ENCODE results near the gene PTPRZ1. TPM values are rescaled to one million over a fixed set of nuclear protein-coding genes. Genes with fewer than 3 reads are reported as not detected.

PTPRZ1 gene
- total and polyA plus RNA-seq, 10 of the 15 experiments (the other 5 are each of a cell fraction or from before 2014, with no cell fraction given), result 0.05 to 0.21 (median 0.11) TPM; not detected in 7

- SMC1A ChIA-PET (ENCODE audit: uncharacterized antibody, unreplicated experiment), result no interaction called here
- H3K9me3 ChIP-seq (replicated peaks; ENCODE audit: control insufficient read depth, insufficient read depth, low read length), result no peaks in the 10 kb centered on the region
- POLR2A ChIA-PET, result interaction anchor here (0.6 kb wide), 1 partner anchor 42 kb away, joined by 3 read pairs; no protein-coding TSS in a partner anchor
- no peaks in the 10 kb centered on the region for H3K36me3 ChIP-seq (ENCODE audit: control insufficient read depth in 2 of 2, insufficient read depth in 2 of 2, low read length in 1 of 2)
- H3K27ac ChIP-seq (ENCODE audit: control insufficient read depth, insufficient read depth), result no peak overlapping the region
- intact Hi-C loops (cut with micrococcal nuclease; ENCODE audit: unreplicated experiment), result no loop called here
- RAD21 ChIA-PET (ENCODE audit: unreplicated experiment), result no interaction called here
- TF ChIP-seq YY1 (IDR thresholded peaks at IDR 0.05; ENCODE audit: low read depth, low read length) (no peak), POU2F2 (IDR thresholded peaks at IDR 0.05; ENCODE audit: borderline replicate concordance, low read depth, low read length) (no peak), JUND (IDR thresholded peaks at IDR 0.05; ENCODE audit: low read depth, low read length) (no peak), GATAD2B (conservative IDR thresholded peaks at IDR 0.05; ENCODE audit: low read depth) (no peak), NFXL1 (IDR thresholded peaks at IDR 0.05; ENCODE audit: borderline replicate concordance) (no peak), STAT1 (conservative IDR thresholded peaks at IDR 0.05) (no peak), USF2 (IDR thresholded peaks at IDR 0.05; ENCODE audit: borderline replicate concordance, low read depth, low read length) (no peak), ASH2L (IDR thresholded peaks at IDR 0.05; ENCODE audit: borderline replicate concordance, low read depth) (no peak), BCL3 (IDR thresholded peaks at IDR 0.05; ENCODE audit: borderline replicate concordance, insufficient read depth, low read depth, low read length, poor library complexity, severe bottlenecking) (no peak), RUNX3 (IDR thresholded peaks at IDR 0.05; ENCODE audit: low read length) (no peak), POLR2AphosphoS2 (IDR thresholded peaks at IDR 0.05; ENCODE audit: low read depth, low read length) (no peak), TCF12 (IDR thresholded peaks at IDR 0.05; ENCODE audit: low read depth, low read length) (no peak), PRDM15 (CRISPR knock-in tag; IDR thresholded peaks at IDR 0.05) (no peak), PKNOX1 (IDR thresholded peaks at IDR 0.05) (no peak)
- in situ Hi-C loops (cut with MboI), result no loop called here
- no peaks in the 10 kb centered on the region for H3K4me1 ChIP-seq (ENCODE audit: control insufficient read depth, insufficient read depth, low read length)
- H4K20me1 ChIP-seq (ENCODE audit: control insufficient read depth, insufficient read depth), result no peaks in the 10 kb centered on the region
- no peaks in the 10 kb centered on the region for H3K27me3 ChIP-seq (replicated peaks in 1 of 2; ENCODE audit: control insufficient read depth in 2 of 2, insufficient read depth in 2 of 2, low read length in 1 of 2)
- H2AFZ ChIP-seq (ENCODE audit: control insufficient read depth, low read depth, low read length), result no peak overlapping the region
- H3K9ac ChIP-seq (ENCODE audit: control insufficient read depth, insufficient read depth, low read length), result no peak overlapping the region
- BruUV-seq (replicated peaks), result no TSS peak
- H3K79me2 ChIP-seq (ENCODE audit: control insufficient read depth, insufficient read depth, low read length), result no peaks in the 10 kb centered on the region
- H3K4me3 ChIP-seq, result no peak overlapping the region
- CTCF ChIA-PET, result interaction anchor here (1.2 to 2.0 kb wide), 2 partner anchors 11 kb away, joined by 5 to 13 read pairs; no protein-coding TSS in a partner anchor
- FAIRE-seq, result no peak
- no peak for ATAC-seq
- DNase-seq (ENCODE audit: low read depth, low spot score), result no peak
- no peak overlapping the region for H3K4me2 ChIP-seq (ENCODE audit: control insufficient read depth, insufficient read depth)
These were observed 209.2 kb downstream of the PTPRZ1 start for GRCh38 chr7:122082160-122082559.

Measured in GM12878 (cell line).